Neural progenitor cell (in vitro differentiated cells): ENCODE measurements around the gene RTN4R.
"Not testable (repeated sequence)": the region's sequence is repeated elsewhere in the genome, so short reads cannot be mapped to it uniquely, and the experiment has no call there.

Experiments
- EZH2 ChIP-seq: fragments of 200-600 bp; sonication (generic); IDR thresholded peaks from 2 replicates; pipeline ENCODE4 v1.6.1; 2017; ENCODE audit warnings: antibody characterized with exemption, mild to moderate bottlenecking, moderate library complexity
- EZH2phosphoT487 ChIP-seq: fragments of 200-600 bp; sonication (generic); IDR thresholded peaks from 2 replicates; pipeline ENCODE4 v1.6.1; 2017; ENCODE audit warnings: antibody characterized with exemption
- TF ChIP-seq, protein P1 (sequence below): fragments of 200-600 bp; sonication (generic); IDR thresholded peaks from 2 replicates; pipeline ENCODE4 v1.5.1; 2017; ENCODE audit warnings: antibody characterized with exemption, mild to moderate bottlenecking

DNA sequence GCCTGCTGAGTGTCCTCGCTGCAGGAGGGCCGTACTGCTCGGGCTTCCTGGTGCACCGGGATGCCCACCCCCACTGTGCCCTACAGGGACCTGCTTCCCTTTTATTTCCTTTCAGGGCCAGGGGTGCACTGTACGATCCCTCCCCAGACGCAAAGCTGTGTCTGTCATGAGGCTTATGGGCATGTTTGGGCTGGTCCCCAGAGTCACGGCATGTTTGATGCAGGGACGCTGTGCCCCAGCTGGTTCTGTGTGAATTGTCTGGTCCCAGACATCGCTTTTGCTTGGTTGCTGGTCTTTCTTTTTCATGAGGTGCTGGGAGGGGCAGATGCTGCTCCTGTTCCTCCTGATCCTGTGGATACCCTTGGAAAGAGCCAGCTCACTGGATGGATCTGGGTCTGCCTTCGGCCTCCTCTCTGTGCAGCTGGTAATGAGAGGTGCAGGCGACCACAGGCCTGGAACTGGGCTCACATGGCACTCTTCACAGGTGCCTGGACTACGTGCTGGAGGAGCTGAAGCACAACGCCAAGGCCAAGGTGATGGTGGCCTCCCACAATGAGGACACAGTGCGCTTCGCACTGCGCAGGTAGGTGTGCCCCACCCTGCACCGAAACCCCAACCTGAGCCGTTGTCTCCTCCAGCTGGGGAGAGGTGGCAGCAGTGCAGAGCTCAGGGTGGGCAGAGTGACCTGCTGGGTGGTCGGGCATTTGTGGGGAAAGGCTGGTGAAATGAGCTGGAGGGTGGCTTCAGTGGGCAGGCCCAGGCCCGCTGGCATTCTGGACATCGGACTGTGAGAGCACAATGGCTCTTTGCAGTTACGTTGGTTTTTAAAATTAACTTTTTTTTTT, 40.9 kb upstream of the RTN4R start:
- TF ChIP-seq, protein P1, sequence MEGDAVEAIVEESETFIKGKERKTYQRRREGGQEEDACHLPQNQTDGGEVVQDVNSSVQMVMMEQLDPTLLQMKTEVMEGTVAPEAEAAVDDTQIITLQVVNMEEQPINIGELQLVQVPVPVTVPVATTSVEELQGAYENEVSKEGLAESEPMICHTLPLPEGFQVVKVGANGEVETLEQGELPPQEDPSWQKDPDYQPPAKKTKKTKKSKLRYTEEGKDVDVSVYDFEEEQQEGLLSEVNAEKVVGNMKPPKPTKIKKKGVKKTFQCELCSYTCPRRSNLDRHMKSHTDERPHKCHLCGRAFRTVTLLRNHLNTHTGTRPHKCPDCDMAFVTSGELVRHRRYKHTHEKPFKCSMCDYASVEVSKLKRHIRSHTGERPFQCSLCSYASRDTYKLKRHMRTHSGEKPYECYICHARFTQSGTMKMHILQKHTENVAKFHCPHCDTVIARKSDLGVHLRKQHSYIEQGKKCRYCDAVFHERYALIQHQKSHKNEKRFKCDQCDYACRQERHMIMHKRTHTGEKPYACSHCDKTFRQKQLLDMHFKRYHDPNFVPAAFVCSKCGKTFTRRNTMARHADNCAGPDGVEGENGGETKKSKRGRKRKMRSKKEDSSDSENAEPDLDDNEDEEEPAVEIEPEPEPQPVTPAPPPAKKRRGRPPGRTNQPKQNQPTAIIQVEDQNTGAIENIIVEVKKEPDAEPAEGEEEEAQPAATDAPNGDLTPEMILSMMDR = not testable (repeated sequence)
- TF ChIP-seq EZH2, EZH2phosphoT487: not testable (repeated sequence)
